ENCODE data around the gene ARID3C. TPM values are rescaled to one million over a fixed set of nuclear protein-coding genes. Genes with fewer than 3 reads are reported as not detected.

Gene ARID3C
- total RNA-seq, 2 donors from 2014 or later, result not detected

- no peak overlapping the region for H3K27ac ChIP-seq
- H3K36me3 ChIP-seq (replicated peaks in 1 of 2; ENCODE audit: insufficient read depth in 1 of 2, low read depth in 2 of 2), result no peaks in the 10 kb centered on the region
- no peaks in the 10 kb centered on the region for H3K27me3 ChIP-seq
- DNase-seq (no peak), ATAC-seq (no peak)
- H3K9me3 ChIP-seq, result no peaks in the 10 kb centered on the region
- H3K4me1 ChIP-seq, result peaks cover 70% of the 10 kb centered on the region
- TF ChIP-seq POLR2A (IDR thresholded peaks at IDR 0.05), result no peak
- TF ChIP-seq, protein P1, sequence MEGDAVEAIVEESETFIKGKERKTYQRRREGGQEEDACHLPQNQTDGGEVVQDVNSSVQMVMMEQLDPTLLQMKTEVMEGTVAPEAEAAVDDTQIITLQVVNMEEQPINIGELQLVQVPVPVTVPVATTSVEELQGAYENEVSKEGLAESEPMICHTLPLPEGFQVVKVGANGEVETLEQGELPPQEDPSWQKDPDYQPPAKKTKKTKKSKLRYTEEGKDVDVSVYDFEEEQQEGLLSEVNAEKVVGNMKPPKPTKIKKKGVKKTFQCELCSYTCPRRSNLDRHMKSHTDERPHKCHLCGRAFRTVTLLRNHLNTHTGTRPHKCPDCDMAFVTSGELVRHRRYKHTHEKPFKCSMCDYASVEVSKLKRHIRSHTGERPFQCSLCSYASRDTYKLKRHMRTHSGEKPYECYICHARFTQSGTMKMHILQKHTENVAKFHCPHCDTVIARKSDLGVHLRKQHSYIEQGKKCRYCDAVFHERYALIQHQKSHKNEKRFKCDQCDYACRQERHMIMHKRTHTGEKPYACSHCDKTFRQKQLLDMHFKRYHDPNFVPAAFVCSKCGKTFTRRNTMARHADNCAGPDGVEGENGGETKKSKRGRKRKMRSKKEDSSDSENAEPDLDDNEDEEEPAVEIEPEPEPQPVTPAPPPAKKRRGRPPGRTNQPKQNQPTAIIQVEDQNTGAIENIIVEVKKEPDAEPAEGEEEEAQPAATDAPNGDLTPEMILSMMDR (IDR thresholded peaks at IDR 0.05), result no peak
- 92 to 94% methylated on average over 7 to 8 of the region's 8 CpGs for WGBS, 2 donors
- intact Hi-C loops (cut with DNase I), result no loop called here
- H3K4me3 ChIP-seq, result no peak overlapping the region
These were observed 19.8 kb upstream of the ARID3C start for GRCh38 chr9:34648673-34649072.

- no peak for ATAC-seq
These were observed 18.8 kb upstream of the ARID3C start for GRCh38 chr9:34647651-34648050.

GRCh38 chr9:34647084-34647403 is 18.2 kb upstream of the ARID3C start:
- intact Hi-C loops (cut with DNase I), result no loop called here
- peak overlapping the region; percentile 45 to 58 for H3K4me3 ChIP-seq
- no peaks in the 10 kb centered on the region for H3K27me3 ChIP-seq
- peak; percentile 0 for ATAC-seq
- H3K9me3 ChIP-seq, result no peaks in the 10 kb centered on the region
- H3K4me1 ChIP-seq, result peaks cover 53% of the 10 kb centered on the region
- TF ChIP-seq, protein P1 (IDR thresholded peaks at IDR 0.05), result no peak
- TF ChIP-seq POLR2A (IDR thresholded peaks at IDR 0.05), result no peak
- no peaks in the 10 kb centered on the region for H3K36me3 ChIP-seq (replicated peaks in 1 of 2; ENCODE audit: insufficient read depth in 1 of 2, low read depth in 2 of 2)
- peak overlapping the region; percentile 63 to 86 (median 82) for H3K27ac ChIP-seq
- WGBS, 2 donors, result 3 to 6% methylated on average over 7 to 8 of the region's 8 CpGs
- DNase-seq, result no peak

More at GRCh38 chr9:34647651-34648050, 18.8 kb upstream of the ARID3C start:
- TF ChIP-seq, protein P1 (IDR thresholded peaks at IDR 0.05), result no peak
- no peak for TF ChIP-seq POLR2A (IDR thresholded peaks at IDR 0.05)
- no peak overlapping the region for H3K4me3 ChIP-seq
- H3K9me3 ChIP-seq, result no peaks in the 10 kb centered on the region
- H3K36me3 ChIP-seq (replicated peaks in 1 of 2; ENCODE audit: insufficient read depth in 1 of 2, low read depth in 2 of 2), result no peaks in the 10 kb centered on the region
- 29 to 38% methylated on average over 9 to 10 of the region's 10 CpGs for WGBS, 2 donors
- peaks cover 59% of the 10 kb centered on the region for H3K4me1 ChIP-seq
- no peak for DNase-seq
- no peaks in the 10 kb centered on the region for H3K27me3 ChIP-seq
- intact Hi-C loops (cut with DNase I), result no loop called here
- no peak overlapping the region for H3K27ac ChIP-seq

DNA sequence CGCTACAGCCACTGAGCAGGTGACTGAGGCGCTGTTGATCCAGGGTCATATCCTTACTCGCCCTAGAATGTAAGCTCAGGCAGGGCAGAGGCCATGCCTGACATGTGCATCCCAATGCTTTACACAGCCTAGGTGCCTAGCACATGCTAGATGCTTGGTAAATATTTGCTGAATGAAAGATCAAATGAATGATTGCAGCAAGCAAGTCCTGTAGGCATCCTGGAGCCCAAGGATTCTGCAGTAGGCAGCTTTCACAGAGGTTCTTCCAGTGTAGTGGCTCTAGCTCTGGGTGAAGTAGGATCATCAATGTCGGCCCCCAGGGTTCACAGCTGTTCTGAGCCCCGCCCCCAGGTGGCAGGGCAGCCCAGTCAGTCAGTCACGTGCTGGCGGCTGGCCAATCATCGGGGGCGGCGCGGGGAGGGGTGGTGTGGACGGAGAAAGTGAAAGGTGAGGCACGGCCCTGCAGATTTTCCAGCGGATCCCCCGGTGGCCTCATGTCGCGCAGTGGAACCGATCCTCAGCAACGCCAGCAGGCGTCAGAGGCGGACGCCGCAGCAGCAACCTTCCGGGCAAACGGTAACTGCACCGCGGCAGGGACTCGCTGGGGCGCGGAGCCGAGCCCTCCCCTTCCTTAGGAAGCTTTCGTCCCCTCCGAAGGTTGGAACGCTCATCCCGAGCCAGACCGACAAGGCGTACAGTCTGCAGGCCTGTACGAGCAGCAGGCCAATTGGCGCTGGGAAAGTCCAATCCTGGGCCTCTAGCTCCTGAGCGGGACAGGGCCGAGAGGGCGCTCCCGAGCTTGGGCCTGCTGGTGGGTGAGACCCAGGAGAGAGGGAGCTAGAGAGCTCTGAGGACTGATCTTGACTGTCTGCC is 17.6 kb upstream of the ARID3C start, which contains the start of gene GALT:
GALT (plus strand) TSS at position 465 of the 873 bp plus-strand sequence; CDS start at position 495, 30 bp downstream.
- no peaks in the 10 kb centered on the region for H3K36me3 ChIP-seq (replicated peaks in 1 of 2; ENCODE audit: insufficient read depth in 1 of 2, low read depth in 2 of 2)
- 5 to 39% methylated on average over 4 to 43 of the region's 43 CpGs for WGBS, 2 donors
- ATAC-seq, result peak; percentile 87
- intact Hi-C loops (cut with DNase I), result no loop called here
- TF ChIP-seq POLR2A (IDR thresholded peaks at IDR 0.05), result peak; percentile 39 to 75 (median 72)
- TF ChIP-seq, protein P1 (IDR thresholded peaks at IDR 0.05), result peak in 6 of 7 experiments; percentile 6 to 61 (median 42)
- no peaks in the 10 kb centered on the region for H3K9me3 ChIP-seq
- H3K27ac ChIP-seq, result peak within 1 kb of the TSS; percentile 63 to 86 (median 82)
- no peaks in the 10 kb centered on the region for H3K27me3 ChIP-seq
- peak; percentile 93 to 96 (median 94) for DNase-seq
- peak within 1 kb of the TSS; percentile 45 to 58 for H3K4me3 ChIP-seq
- peaks cover 47% of the 10 kb centered on the region for H3K4me1 ChIP-seq

Measured in body of pancreas (tissue), 4 donors.